Measurements from ENCODE around the gene GRIN3B.

GRIN3B gene

DNA sequence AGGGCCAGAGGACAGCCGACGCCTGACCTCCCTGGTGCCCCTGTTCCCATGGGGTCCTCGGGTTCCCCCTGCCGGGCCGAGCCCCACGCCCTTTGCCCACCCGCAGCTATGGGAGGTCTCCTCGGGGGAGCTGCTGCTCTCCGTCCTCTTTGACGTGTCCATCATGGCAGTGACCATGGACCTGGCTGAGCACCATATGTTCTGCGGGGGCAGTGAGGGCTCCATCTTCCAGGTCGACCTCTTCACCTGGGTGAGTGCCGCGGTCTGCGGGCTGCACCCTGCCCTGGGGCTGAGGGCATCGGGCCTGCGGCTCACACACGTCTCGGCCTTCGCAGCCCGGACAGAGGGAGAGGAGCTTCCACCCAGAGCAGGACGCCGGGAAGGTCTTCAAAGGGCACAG, 9.5 kb upstream of the GRIN3B start:
- DNase-seq (ENCODE audit: low read depth in 2 of 2): no peak

DNA sequence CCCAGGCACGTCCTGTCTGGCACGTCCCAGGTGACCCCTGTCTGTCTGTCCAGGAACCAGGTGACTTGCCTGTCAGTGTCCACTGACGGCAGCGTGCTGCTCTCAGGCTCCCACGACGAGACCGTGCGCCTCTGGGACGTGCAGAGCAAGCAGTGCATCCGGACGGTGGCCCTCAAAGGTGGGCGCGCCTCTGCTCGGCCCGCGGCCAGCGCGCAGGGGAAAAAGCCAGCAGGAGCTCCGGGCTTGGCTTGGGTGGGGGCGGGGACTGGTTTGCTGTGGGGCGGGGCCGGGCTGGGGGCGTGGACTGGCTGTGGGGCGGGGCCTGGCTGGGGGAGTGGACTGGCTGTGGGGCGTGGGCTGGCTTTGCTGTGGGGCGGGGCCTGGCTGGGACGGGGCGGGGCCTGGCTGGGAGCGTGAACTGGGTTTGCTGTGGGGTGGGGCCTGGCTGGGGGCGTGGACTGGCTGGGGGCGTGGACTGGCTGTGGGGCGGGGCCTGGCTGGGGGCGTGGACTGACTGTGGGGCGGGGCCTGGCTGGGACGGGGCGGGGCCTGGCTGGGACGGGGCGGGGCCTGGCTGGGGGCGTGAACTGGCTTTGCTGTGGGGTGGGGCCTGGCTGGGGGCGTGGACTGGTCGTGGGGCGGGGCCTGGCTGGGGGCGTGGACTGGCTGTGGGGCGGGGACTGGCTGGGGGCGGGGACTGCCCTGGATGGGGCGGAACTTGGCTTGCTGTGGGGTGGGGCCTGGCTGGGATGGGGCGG, 8.9 kb upstream of the GRIN3B start:
- DNase-seq (ENCODE audit: low read depth in 2 of 2): peak; percentile 41 to 52

DNA sequence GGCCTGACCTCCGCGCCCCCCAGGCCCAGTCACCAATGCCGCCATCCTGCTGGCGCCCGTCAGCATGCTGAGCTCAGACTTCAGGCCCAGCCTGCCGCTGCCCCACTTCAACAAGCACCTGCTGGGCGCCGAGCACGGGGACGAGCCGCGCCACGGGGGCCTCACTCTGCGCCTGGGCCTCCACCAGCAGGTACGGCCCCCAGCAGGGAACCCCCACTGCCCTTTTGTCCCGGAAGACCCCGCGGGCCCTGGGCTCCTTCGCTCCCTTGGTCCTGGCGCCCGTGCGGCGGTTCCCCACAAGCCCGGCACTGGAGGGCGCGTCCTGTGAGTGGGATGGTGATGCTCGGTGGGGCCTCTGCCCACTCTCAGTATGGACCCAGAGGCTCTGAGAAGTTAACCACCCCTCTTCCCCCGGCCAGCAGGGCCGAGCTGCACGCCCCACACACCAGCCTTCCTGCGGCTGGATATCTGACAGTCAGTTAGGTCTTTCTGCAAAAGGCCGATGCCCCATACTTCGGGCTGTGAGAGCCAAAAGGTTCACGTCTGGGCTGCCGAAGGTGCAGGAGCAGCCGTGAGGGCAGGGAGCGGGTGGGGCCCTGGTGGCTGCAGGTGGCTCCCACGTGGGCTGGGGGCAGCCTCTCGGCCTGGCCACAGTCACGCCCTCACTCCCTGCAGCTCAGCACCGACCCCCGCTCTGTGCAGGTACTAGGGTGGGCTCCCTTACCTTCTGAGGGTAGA, 8.1 kb upstream of the GRIN3B start:
- no peak for DNase-seq (ENCODE audit: low read depth in 2 of 2)

- no peak for DNase-seq (ENCODE audit: low read depth in 2 of 2)
Observed at GRCh38 chr19:992670-993055, 7.6 kb upstream of the GRIN3B start.

DNA sequence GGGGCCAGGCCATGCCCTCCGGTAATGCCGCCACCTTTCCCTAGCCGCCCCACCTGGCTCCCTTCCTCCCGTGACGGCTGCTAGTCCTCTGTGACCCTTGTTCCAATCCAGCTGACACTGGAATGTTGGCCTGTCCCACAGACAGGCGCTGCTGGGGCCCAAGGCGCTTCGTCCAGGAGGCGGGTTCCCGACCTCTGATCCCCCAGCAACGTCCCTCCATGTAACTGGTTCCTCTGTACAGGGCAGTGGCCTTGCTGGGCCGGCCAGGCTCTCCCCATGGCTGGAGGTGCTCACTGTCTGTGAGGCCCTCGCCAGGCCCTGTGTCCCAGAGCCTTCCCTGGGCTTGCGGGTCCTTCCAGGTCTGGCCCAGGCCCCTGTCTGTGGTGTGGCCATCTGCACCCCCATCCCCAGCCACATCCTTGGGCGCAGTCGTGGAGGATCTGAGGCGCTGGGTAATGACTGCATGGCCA, 6.8 kb upstream of the GRIN3B start:
- no peak for DNase-seq (ENCODE audit: low read depth in 2 of 2)

GRCh38 chr19:993831-994393, 6.3 kb upstream of the GRIN3B start:
- no peak for DNase-seq (ENCODE audit: low read depth in 2 of 2)

DNA sequence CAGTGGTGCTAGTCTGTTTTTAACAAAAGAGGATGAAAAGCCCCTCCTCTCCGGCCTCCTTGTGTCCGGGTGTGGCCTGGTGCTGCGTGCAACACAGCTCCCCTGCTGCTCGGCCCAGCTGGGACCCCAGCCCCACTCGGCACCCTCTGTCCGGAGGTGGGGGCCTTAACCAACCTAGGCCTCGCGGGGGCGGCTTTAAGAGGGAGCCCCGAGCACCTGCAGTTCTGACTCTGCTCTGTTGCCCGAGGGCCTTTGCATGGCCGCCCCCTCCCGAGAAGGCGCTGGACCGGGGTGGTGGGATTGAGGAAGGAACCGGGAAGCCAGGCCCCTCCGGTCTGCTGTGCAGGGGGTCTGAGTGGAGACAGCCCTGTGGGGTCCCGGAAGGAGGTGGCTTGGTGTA, 5.7 kb upstream of the GRIN3B start:
- DNase-seq (ENCODE audit: low read depth in 2 of 2): no peak

DNA sequence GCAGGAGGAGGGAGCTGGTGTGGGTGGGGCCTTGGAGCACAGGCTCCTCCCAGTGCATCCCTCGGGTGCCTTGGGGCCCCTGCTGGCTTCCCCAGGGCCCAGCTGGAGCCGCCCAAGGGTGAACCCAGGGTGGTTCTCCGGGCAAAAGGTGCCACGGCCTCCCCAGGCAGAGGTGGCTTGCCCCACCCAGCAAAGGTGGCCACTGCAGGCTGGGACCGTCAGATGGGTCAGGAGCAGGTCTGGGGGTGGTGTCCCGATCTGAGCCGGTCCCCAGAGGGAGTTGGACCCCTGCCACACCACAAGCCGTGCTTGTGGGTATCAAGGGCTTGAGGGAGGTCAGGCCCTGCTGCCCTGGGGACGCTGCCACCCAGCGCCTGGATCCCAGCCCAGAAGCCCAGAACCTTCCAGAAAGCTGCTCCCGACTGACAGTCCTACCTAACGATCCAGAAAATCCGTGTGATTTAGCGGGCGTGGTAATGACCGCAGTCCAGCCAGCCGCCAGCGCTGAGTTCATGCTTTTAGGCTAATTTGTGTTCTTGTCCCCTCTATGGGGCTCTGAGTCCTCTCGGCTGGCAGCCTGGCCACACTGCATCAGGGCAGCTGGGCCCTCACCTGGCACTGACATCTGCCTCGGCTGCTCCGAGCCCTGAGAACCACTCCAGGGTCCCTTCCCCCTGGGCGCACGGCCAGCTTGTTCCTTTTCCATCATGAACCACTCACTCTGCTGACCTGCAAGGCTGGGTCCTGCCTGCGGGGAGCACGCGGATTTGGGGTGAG, 5.0 kb upstream of the GRIN3B start:
- no peak for DNase-seq (ENCODE audit: low read depth in 2 of 2)

GRCh38 chr19:996051-996838, 4.0 kb upstream of the GRIN3B start:
- peak; percentile 28 to 41 for DNase-seq (ENCODE audit: low read depth in 2 of 2)

- DNase-seq (ENCODE audit: low read depth in 2 of 2): no peak
Observed at GRCh38 chr19:998064-998463, 2.2 kb upstream of the GRIN3B start.

GRCh38 chr19:999379-999719, 870 bp upstream of the GRIN3B start:
- DNase-seq (ENCODE audit: low read depth in 2 of 2): no peak

- DNase-seq (ENCODE audit: low read depth in 2 of 2): no peak
Observed at GRCh38 chr19:1000591-1001537, 645 bp downstream of the GRIN3B start.

DNA sequence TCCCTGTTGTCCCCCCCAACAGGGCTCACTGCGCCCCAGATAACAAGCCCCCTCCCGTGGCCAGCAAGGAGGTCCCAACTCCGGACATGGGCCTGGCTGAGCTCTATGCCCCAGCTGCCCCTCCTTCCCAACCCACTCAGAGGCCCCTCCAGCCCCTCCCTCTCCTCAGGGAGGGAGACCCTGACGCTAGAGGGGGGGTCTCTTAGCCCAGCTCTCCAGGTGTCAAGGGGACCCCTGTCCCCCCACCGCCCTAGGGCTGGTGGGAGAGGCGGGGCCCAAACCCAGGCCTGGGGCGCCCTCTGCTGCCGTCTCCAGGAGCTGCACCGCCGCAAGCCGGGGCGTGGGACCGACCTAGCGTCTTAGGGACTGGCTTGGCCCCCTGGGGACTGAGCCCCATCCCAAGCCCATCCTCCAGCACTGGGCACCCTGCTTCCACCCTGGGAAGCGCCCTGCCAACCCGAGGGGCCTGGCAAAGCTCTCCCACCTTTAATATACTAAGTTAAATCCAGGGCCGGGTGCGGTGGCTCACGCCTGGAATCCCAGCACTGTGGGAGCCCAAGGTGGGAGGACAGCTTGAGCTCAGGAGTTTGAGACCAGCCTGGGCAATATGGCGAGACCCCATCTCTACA, 1.4 kb downstream of the GRIN3B start:
- peak; percentile 34 to 67 for DNase-seq (ENCODE audit: low read depth in 2 of 2)

DNA sequence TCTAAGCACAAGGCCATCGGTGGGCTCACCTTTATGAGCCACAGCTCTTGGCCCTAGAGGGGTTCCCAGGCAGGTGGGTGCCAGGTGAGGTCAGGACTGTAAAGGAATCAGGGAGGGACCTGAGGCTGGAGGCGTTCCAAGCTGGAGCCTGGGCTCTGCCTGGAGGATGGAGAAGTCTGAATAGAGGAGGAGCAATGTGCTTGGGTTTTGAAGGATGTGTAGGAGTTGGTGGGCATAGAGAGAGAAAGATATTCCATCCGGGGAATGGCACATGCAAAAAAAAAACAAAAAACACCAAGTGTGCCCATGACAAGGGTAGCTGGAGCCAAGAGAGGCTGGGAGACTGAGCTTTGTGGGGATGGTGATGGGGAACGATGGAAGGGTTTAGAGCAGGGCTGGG, 2.4 kb downstream of the GRIN3B start:
- DNase-seq (ENCODE audit: low read depth in 2 of 2): no peak

GRCh38 chr19:1003283-1003682, 3.1 kb downstream of the GRIN3B start:
- no peak for DNase-seq (ENCODE audit: low read depth in 2 of 2)

DNA sequence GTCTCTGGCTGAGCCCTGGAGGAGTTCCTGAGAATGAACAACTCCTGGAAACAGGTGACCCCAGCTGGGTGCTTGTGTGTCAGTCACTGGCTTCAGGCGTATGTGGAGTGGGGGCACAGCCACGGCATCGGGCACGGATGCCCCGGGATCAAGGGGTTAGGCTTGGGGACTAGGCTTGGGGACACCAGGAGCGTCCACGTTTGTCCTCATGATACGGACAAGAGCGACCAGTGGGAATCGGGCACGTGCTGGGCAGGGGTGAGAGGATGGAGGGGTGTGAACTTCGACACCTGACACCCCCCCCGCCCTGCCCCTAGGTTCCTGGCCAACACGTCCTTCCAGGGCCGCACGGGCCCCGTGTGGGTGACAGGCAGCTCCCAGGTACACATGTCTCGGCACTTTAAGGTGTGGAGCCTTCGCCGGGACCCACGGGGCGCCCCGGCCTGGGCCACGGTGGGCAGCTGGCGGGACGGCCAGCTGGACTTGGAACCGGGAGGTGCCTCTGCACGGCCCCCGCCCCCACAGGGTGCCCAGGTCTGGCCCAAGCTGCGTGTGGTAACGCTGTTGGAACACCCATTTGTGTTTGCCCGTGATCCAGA, 4.1 kb downstream of the GRIN3B start:
- no peak for DNase-seq (ENCODE audit: low read depth in 2 of 2)

- no peak for DNase-seq (ENCODE audit: low read depth in 2 of 2)
Observed at GRCh38 chr19:1004803-1005664, 4.8 kb downstream of the GRIN3B start.

GRCh38 chr19:1006711-1007398, 6.6 kb downstream of the GRIN3B start:
- DNase-seq (ENCODE audit: low read depth in 2 of 2): no peak

Measured in stimulated activated CD4-positive, alpha-beta T cell treated with anti-CD3 and anti-CD28 coated beads, Interleukin-12 subunit alpha, Interleukin-12 subunit beta, amount 100 ng/mL, for 24 hours (primary cell).